ENCODE data around the gene S100A3.

The S100A3 gene

DNA sequence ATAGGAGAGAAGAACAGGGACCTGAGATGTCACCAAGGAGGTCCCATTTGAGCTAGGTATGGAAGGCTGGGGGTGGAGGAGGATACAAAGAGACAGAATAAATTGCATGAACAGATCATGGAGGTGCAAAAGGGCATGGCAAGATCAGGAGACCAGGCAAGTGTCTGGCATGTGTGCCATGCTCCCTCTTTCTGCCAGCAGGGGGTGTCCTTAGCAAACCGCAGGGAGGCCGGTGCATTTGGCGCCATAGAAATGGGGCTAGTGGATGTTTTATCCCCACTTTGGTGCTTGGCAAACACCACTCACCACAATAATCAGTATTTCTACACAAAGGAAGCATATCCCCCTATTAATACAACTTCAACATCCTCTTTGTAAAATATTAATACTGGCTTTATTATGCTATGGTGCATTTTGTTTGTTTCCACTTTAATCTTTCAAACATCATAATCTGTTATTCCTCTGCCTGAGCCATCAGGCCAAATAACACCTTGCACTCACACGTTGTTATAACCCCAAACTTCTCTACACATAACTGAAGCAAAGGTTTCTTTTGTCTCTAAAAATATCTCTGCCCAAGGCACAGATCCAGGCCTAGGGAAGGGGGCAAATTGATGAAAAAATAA lies 39.2 kb downstream of the S100A3 start:
- DNase-seq (ENCODE audit: low read depth) = peak; percentile 45

DNA sequence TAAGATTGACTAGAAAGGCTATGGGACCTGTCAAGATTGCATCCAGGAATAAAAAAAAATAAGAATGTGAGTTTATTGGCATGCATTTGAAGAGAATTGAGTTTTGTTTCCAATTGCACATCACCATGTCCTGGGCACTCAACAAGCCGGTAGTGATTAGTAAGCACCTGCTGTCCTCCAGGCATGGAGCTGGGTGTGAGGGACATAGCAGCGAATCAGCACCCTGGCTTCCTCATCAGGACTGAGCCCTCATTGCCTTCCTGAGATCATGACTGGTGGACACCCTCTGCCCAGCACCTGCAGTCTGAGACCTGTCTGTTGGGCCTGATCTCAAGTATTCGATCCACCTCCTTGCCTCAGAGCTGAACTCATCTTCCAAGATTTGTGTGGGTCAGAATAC lies 40.0 kb downstream of the S100A3 start:
- no peak for DNase-seq (ENCODE audit: low read depth)

DNA sequence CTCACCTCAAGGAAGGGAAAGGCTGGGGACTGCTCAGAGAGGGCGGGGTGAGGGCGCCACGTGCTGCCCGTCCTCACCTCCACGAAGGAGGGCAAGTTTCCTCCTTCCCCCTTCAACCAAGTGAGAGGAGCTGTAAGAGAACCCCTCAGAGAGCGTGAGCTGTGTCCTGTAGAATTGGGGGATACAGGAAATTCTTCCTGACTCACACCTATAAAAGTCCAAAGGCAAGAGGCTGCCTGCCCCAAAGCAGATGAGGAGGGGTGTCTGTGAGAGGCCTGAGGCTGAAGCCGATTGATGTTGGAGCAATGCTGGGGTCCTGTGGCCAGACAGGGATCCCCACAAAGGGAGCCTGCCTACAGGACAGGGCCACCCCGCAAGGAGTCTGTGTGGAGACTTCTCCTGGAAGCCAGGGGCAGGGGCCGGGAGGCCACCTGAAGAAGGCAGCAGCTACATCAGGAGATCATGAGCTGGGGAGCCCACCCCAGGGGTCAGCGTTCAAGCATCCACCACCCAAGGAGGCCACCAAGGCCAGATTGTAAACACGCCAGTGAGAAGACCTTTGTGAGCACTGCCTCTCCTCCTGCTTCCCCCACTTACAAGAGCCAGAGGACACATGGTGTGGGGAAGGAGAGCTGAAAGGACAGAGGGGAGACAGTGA lies 41.0 kb downstream of the S100A3 start:
- no peak for DNase-seq (ENCODE audit: low read depth)

DNA sequence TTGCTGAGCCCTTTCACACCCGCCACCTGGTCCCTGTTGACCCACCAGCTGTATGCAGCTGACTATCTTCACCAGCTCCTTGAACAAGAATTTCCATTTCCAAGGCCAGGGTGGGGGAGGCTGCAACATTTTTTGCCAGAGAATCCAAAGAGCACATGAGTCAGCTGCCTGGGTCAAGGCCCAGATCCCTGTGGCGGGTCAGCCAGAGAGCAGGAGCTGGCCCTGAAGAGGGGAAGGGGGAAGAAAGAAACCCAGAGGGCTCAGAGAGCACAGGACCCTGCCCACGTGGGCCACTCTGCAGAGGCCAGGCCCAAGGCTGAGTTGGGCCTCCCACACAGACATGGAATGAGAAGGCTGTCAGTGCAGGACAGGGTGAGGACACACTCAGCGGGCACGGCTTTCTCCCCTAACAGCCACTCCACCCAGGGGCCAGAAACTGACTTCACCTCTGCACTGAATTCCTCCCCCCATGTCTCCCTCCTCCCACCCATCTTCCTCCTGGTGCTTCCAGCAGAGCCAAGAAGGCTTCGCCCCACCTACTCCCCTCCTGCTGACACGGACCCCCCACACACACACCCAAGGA lies 42.1 kb downstream of the S100A3 start:
- DNase-seq (ENCODE audit: low read depth) = no peak

DNA sequence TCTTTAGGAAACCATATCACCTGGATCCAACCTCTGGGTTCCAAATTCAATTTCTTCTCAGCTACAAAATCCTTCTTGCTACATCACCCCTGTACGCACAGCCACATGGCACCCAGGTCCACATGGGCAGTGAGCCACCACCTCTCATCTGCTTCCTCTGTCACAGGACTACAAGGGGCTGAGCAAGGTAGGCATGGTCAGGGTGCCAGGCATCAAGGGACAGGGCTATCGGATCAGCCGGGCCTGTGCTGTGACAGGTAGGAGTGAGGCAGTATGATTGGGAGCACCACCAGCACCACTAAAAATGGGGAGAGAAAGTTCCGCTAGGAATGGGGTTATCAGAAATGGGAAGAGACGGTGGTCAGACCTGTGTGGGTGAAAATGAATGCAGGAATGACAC lies 42.7 kb downstream of the S100A3 start:
- no peak for DNase-seq (ENCODE audit: low read depth)

DNA sequence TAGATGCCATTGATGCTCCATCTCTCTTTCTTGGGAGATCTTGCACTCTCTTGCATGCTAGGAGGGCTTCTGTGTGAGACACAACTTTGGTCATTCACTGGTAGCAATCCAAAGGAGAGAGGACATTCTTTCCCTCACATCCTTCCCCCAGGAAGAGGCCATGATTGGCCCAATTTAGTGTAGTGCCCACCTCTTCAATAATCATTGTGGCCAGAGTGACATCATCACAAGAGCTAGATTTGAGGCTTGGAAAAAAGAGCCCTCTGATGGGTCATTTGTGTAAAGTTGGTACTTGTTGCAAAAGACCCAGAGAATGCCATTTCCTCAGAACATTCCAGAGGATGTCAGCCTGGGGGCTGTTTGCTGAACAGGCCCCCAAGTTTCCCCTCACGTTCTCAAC lies 43.5 kb downstream of the S100A3 start:
- no peak for DNase-seq (ENCODE audit: low read depth)

DNA sequence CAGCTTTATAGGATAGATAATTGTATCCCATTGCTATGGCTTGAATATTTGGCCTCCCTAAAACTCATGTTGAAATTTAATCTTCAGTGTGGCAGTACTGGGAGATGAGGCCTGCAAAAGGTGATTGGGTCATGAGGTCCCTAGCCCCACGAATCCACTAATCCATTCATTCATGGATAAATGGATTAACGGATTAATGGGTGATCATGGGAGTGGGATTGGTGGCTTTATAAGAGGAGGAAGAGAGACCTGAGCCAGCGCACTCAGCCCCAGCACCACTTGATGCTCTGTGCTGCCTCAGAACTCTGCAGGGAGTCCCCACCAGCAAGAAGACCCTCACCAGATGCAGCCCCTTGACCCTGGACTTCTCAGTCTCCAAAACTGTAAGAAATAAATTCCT lies 45.3 kb downstream of the S100A3 start:
- DNase-seq (ENCODE audit: low read depth) = no peak

DNA sequence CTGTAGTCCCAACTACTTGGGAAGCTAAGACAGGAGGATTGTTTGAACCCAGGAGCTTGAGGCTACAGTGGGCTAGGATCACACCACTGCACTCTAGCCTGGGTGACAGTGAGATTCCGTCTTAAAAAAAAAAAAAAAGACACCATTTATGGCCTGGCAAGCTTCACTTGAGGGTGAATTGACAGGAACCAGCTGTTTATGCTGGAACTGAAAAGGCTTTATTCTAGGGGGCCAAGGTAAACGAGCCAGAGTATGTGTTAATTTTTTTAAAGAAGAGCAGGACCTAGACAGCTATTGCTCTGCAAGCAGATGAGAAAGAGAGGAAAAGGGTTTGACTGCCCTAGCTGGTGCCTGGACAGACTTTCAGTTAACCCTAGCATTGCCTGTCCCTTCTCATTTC lies 50.3 kb downstream of the S100A3 start:
- no peak for DNase-seq (ENCODE audit: low read depth)

Data from stimulated activated CD8-positive, alpha-beta memory T cell treated with anti-CD3 and anti-CD28 coated beads, Interleukin-12 subunit alpha, Interleukin-12 subunit beta, amount 100 ng/mL, for 1 hour (primary cell).